ENCODE measurements around the gene GPR107. TPM values are rescaled to one million over a fixed set of nuclear protein-coding genes. Genes with fewer than 3 reads are reported as not detected.
A peak's percentile ranks its signal among the peaks of the same experiment; 100 is the strongest.
"Not testable (repeated sequence)": the region's sequence is repeated elsewhere in the genome, so short reads cannot be mapped to it uniquely, and the experiment has no call there.

GPR107 gene
- total RNA-seq: 10 to 100 TPM; 24.2 to 38.4 (median 30.4) TPM

- ATAC-seq: peak; percentile 97
Observed at GRCh38 chr9:130053504-130054324, at the start of gene GPR107. TSS of gene GPR107 (plus strand) at chr9:130053906. CDS start at chr9:130053933, 27 bp downstream.

GRCh38 chr9:130003943-130004552, 49.7 kb upstream of the GPR107 start:
- H3K27ac ChIP-seq: peak overlapping the region in 2 of 4 donors; percentile 52 to 99
- H3K4me1 ChIP-seq: peaks cover 0 to 94% (median 9%) of the 10 kb centered on the region in 3 donors
- no peak for ATAC-seq

More at GRCh38 chr9:130053504-130054324, at the start of gene GPR107:
- TF ChIP-seq EP300 (IDR thresholded peaks at IDR 0.05) (no peak), POLR2A (IDR thresholded peaks at IDR 0.05) (peak; percentile 78 to 82), POLR2AphosphoS5 (IDR thresholded peaks at IDR 0.05) (peak; percentile 84), CTCF (IDR thresholded peaks at IDR 0.05) (no peak)
- WGBS, 2 donors (ENCODE audit: low coverage in 1 of 2): 0% methylated on average over 2 to 7 of the region's 64 CpGs
- no peaks in the 10 kb centered on the region for H3K27me3 ChIP-seq
- peak within 1 kb of the TSS; percentile 85 to 88 for H3K4me3 ChIP-seq
- H3K36me3 ChIP-seq: peaks cover 0 to 10% of the 10 kb centered on the region in 2 donors
- H3K27ac ChIP-seq: peak within 1 kb of the TSS; percentile 27 to 95 (median 92)
- peaks cover 0 to 50% (median 11%) of the 10 kb centered on the region in 3 donors for H3K4me1 ChIP-seq
- H3K9me3 ChIP-seq: no peaks in the 10 kb centered on the region

GRCh38 chr9:130006952-130007351, 46.8 kb upstream of the GPR107 start:
- H3K27me3 ChIP-seq, H3K4me3 ChIP-seq, H3K36me3 ChIP-seq, H3K9me3 ChIP-seq, ATAC-seq: not testable (repeated sequence)
- Histone ChIP-seq H3K4me1 (peaks cover 0 to 83% (median 10%) of the 10 kb centered on the region in 3 donors), H3K27ac (peak overlapping the region; percentile 50 to 99 (median 67))
- WGBS, 2 donors (ENCODE audit: low coverage in 1 of 2): 86 to 95% methylated on average over 2 to 6 of the region's 6 CpGs

More at GRCh38 chr9:130003943-130004552, 49.7 kb upstream of the GPR107 start:
- Histone ChIP-seq H3K4me3 (no peak overlapping the region), H3K9me3 (no peaks in the 10 kb centered on the region), H3K36me3 (peaks cover 0 to 9% of the 10 kb centered on the region in 2 donors), H3K27me3 (no peaks in the 10 kb centered on the region)
- no peak for TF ChIP-seq EP300 (IDR thresholded peaks at IDR 0.05)
- TF ChIP-seq CTCF (IDR thresholded peaks at IDR 0.05): no peak
- no peak for TF ChIP-seq POLR2A (IDR thresholded peaks at IDR 0.05)
- TF ChIP-seq POLR2AphosphoS5 (IDR thresholded peaks at IDR 0.05): no peak
- WGBS, 2 donors (ENCODE audit: low coverage in 1 of 2): 64 to 100% methylated on average over 1 to 8 of the region's 8 CpGs

- H3K27me3 ChIP-seq: no peaks in the 10 kb centered on the region
- H3K27ac ChIP-seq: peak overlapping the region; percentile 26 to 99 (median 78)
- WGBS, 2 donors (ENCODE audit: low coverage in 1 of 2): 36 to 37% methylated on average over 4 to 5 of the region's 5 CpGs
- TF ChIP-seq EP300 (IDR thresholded peaks at IDR 0.05) (no peak), CTCF (IDR thresholded peaks at IDR 0.05) (no peak), POLR2A (IDR thresholded peaks at IDR 0.05) (no peak), POLR2AphosphoS5 (IDR thresholded peaks at IDR 0.05) (no peak)
- no peak for ATAC-seq
- no peaks in the 10 kb centered on the region for H3K36me3 ChIP-seq
- peaks cover 0 to 3% (median 0%) of the 10 kb centered on the region in 3 donors for H3K9me3 ChIP-seq
- H3K4me1 ChIP-seq: peaks cover 0 to 83% (median 10%) of the 10 kb centered on the region in 3 donors
- no peak overlapping the region for H3K4me3 ChIP-seq
Observed at GRCh38 chr9:130008538-130008937, 45.2 kb upstream of the GPR107 start.

GRCh38 chr9:130009546-130009945, 44.2 kb upstream of the GPR107 start:
- H3K36me3 ChIP-seq, ATAC-seq, H3K4me3 ChIP-seq, H3K27me3 ChIP-seq, H3K9me3 ChIP-seq: not testable (repeated sequence)
- Histone ChIP-seq H3K4me1 (peaks cover 0 to 83% (median 10%) of the 10 kb centered on the region in 3 donors), H3K27ac (peak overlapping the region in 3 of 4 donors; percentile 52 to 99 (median 79))
- WGBS, 2 donors (ENCODE audit: low coverage in 1 of 2): 91 to 92% methylated on average over 6 to 10 of the region's 10 CpGs
